Heart left ventricle (tissue), 16 donors: ENCODE data around the gene SLC17A5. TPM values are rescaled to one million over a fixed set of nuclear protein-coding genes. Genes with fewer than 3 reads are reported as not detected.
"Not testable (repeated sequence)": the region's sequence is repeated elsewhere in the genome, so short reads cannot be mapped to it uniquely, and the experiment has no call there.

Source experiments
- ATAC-seq, 4 donors: fragments of 200-7000 bp; cut with Tn5 transposase; one replicate each; pipeline ENCODE4 v1.9.1; 2020 to 2022; ENCODE audit warnings: moderate library complexity in 4 of 4, mild to moderate bottlenecking in 3 of 4, moderate number of reproducible peaks in 1 of 4
- DNase-seq, 5 donors: peaks; one replicate each; pipeline ENCODE4 v3.0.0-alpha.2; 2020
- H3K27ac ChIP-seq, 12 donors: fragments of 200-600 bp; sonication (generic) in 4 of 12; one replicate each; pipeline versions ENCODE4 v1.5.0 to v1.8.0; 2016 to 2022; ENCODE audit warnings: mild to moderate bottlenecking in 2 of 12
- H3K27me3 ChIP-seq, 9 donors: fragments of 200-600 bp; sonication (generic) in 2 of 9; one replicate each; pipeline versions ENCODE4 v1.5.1 to v1.8.0; 2016 to 2022; ENCODE audit warnings: mild to moderate bottlenecking in 3 of 9
- H3K36me3 ChIP-seq, 9 donors: fragments of 200-600 bp; sonication (generic) in 2 of 9; one replicate each; pipeline versions ENCODE4 v1.5.0 to v1.8.0; 2018 to 2022; ENCODE audit warnings: mild to moderate bottlenecking in 2 of 9
- H3K4me1 ChIP-seq, 12 donors: fragments of 200-600 bp; sonication (generic) in 4 of 12; one replicate each; pipeline versions ENCODE4 v1.5.0 to v1.8.0; 2016 to 2022; ENCODE audit warnings: mild to moderate bottlenecking in 3 of 12
- H3K4me3 ChIP-seq, 12 donors: fragments of 200-600 bp; sonication (generic) in 4 of 12; one replicate each; pipeline versions ENCODE4 v1.5.0 to v1.8.0; 2017 to 2022; ENCODE audit warnings: mild to moderate bottlenecking in 9 of 12, moderate library complexity in 4 of 12
- H3K9me3 ChIP-seq, 12 donors: fragments of 200-600 bp; sonication (generic) in 4 of 12; one replicate each; pipeline versions ENCODE4 v1.5.0 to v1.8.0; 2016 to 2022; ENCODE audit warnings: mild to moderate bottlenecking in 1 of 12
- POLR2A ChIP-seq, 2 donors: fragments of 450-650 bp; IDR thresholded peaks; one replicate each; pipeline ENCODE4 v1.6.1; 2017; ENCODE audit warnings: antibody characterized with exemption in 2 of 2, mild to moderate bottlenecking in 2 of 2, moderate library complexity in 2 of 2
- WGBS, 4 donors: extraction: QIAGEN DNeasy Blood & Tissue Kit in 2 of 4; methylation state at CpG; one replicate each; pipeline versions ENCODE4 v1.1.5 to v1.1.7; 2013 to 2018; 5-methylcytosine and 5-hydroxymethylcytosine counted together
- intact Hi-C, 10 donors: fragments of 100-400 bp; cut with DNase I; formaldehyde crosslinking; loops; one replicate each; pipeline versions ENCODE4 v1.11.1 to v1.14.2; 2022
- polyA plus RNA-seq, 2 donors: library from polyadenylated mRNA; stranded (reverse); fragments of 200-250 nt; gene quantifications; one replicate each; pipeline ENCODE4 v1.2.3, GENCODE V29; 2013
- total RNA-seq, 9 donors: library from RNA; depleted of rRNA in 2 of 9; stranded (reverse); fragments of >200 nt in 2 of 9; fragmentation: NEBNext Ultra II Directional in 3 of 9; extraction: Animal tissue kit (Norgen Biotek cat#: 25700) in 3 of 9; gene quantifications; one replicate each; pipeline versions ENCODE4 v1.1.0 to v1.2.4, GENCODE V29; 2016 to 2023
- TF ChIP-seq, protein P1 (sequence below), 12 donors: fragments of 200-600 bp; sonication (generic) in 4 of 12; IDR thresholded peaks; one replicate each; pipeline versions ENCODE4 v1.5.0 to v1.8.0; 2018 to 2022; ENCODE audit warnings: antibody characterized with exemption in 12 of 12, mild to moderate bottlenecking in 5 of 12
- donor health status: ischemic (EF 13 %, LVEDD 7.1; RV severe dilation, severe dysfunction).
- donor health status: healthy with polysubstance abuse.
- donor health status: DM: no; HTN: yes; CAD: no.
- donor health status: DM: no; HTN: no; CAD: no.
- donor health status: ischemic (EF 25% LVEDD 6.9; RV normal size, moderate dysfunction).
- donor health status: ischemic (EF 25% LVEDD 5.7; RV mildly dilated, moderate dysfunction).
- donor health status: healthy.
- donor health status: DM: yes; HTN: yes; CAD: no.
- donor health status: ischemic (EF 35%, LVEDD 5.7; RV mildly dilated, moderate dysfunction).
- donor health status: nonischemic (EF 11% LVEDD 7.7; RV severe dilation, severe dysfunction).
- donor health status: DM: yes; HTN: yes; CAD: no.
- donor health status: PGD.
- donor health status: ischemic (EF 29% LVEDD 5.4; RV normal size, mild dysfunction).
- donor health status: nonischemic (EF 23%, LVEDD 6.1; RV moderate dilation, normal function).

The SLC17A5 gene
- total and polyA plus RNA-seq, 11 donors, result 2.1 to 10.6 (median 7.5) TPM

DNA sequence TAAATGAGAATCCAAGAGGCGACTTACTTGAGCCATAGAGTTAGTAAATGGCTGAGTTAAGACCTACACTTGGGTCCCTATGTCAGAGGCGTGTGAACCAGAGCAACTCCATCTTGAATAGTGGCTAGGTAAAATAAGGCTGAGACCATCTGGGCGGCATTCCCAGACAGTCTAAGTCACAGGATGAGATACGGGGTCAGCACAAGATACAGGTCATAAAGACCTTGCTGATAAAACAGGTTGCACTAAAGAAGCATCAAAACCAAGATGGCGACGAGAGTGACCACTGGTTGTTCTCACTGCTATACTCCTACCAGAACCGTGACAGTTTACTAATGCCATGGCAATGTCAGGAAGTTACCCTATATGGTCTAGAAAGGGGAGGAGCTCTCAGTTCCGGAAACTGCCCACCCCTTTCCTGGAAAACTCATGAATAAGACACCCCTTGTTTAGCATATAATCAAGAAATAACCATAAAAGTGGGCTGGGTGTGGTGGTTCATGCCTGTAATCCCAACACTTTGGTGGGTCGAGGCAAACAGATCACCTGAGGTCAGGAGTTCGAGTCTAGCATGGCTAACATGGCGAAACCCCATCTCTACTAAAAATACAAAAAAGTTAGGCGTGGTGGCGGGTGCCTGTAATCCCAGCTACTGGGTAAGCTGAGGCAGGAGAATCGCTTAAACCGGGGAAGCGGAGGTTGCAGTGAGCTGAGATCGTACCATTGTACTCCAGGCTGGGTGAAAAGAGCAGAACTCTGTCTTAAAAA, 89.0 kb downstream of the SLC17A5 start:
- no peak overlapping the region for H3K4me3 ChIP-seq
- H3K27ac ChIP-seq, result no peak overlapping the region
- DNase-seq (no peak), ATAC-seq (no peak)
- TF ChIP-seq, protein P1, sequence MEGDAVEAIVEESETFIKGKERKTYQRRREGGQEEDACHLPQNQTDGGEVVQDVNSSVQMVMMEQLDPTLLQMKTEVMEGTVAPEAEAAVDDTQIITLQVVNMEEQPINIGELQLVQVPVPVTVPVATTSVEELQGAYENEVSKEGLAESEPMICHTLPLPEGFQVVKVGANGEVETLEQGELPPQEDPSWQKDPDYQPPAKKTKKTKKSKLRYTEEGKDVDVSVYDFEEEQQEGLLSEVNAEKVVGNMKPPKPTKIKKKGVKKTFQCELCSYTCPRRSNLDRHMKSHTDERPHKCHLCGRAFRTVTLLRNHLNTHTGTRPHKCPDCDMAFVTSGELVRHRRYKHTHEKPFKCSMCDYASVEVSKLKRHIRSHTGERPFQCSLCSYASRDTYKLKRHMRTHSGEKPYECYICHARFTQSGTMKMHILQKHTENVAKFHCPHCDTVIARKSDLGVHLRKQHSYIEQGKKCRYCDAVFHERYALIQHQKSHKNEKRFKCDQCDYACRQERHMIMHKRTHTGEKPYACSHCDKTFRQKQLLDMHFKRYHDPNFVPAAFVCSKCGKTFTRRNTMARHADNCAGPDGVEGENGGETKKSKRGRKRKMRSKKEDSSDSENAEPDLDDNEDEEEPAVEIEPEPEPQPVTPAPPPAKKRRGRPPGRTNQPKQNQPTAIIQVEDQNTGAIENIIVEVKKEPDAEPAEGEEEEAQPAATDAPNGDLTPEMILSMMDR (IDR thresholded peaks at IDR 0.05), result no peak
- no peak for TF ChIP-seq POLR2A (IDR thresholded peaks at IDR 0.05)
- H3K4me1 ChIP-seq, result peaks cover 0 to 13% (median 0%) of the 10 kb centered on the region in 12 donors
- no peaks in the 10 kb centered on the region for H3K36me3 ChIP-seq
- intact Hi-C loops, result loop anchor here in 2 of 10 donors (5.0 kb wide), 1 partner anchor 42 kb away; the partner anchor contains the start of gene EEF1A1 (in 2 of the 2)
- no peaks in the 10 kb centered on the region for H3K9me3 ChIP-seq
- WGBS, 4 donors, result 94 to 96% (median 96%) methylated on average over 17 of the region's 17 CpGs
- no peaks in the 10 kb centered on the region for H3K27me3 ChIP-seq

DNA sequence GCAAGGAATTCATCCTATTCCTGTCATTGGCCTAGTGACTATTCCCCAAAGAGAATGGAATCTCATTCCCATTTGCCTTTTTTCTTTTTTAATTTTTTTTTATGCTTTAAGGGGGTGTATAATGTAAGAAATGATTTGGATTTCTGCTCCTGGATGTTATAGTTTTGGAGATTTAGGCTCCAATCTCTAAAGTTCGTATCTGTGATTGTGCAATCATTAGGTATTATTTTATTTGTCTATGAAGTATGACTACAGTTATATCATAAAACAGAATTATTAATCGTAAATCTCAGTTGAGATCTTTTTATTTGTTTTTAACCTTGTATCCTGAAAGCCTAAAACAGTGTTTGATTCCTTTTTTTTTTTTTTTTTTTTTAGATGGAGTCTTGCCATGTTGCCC, 91.2 kb downstream of the SLC17A5 start:
- WGBS, 4 donors, result 89 to 96% (median 93%) methylated on average over 2 of the region's 2 CpGs
- ATAC-seq (no peak), DNase-seq (no peak)
- no peak for TF ChIP-seq POLR2A (IDR thresholded peaks at IDR 0.05)
- TF ChIP-seq, protein P1 (IDR thresholded peaks at IDR 0.05), result no peak
- Histone ChIP-seq H3K4me3 (no peak overlapping the region), H3K36me3 (no peaks in the 10 kb centered on the region), H3K27ac (no peak overlapping the region), H3K4me1 (peaks cover 0 to 12% (median 0%) of the 10 kb centered on the region in 12 donors), H3K27me3 (no peaks in the 10 kb centered on the region), H3K9me3 (no peaks in the 10 kb centered on the region)
- intact Hi-C loops, result no loop called here

DNA sequence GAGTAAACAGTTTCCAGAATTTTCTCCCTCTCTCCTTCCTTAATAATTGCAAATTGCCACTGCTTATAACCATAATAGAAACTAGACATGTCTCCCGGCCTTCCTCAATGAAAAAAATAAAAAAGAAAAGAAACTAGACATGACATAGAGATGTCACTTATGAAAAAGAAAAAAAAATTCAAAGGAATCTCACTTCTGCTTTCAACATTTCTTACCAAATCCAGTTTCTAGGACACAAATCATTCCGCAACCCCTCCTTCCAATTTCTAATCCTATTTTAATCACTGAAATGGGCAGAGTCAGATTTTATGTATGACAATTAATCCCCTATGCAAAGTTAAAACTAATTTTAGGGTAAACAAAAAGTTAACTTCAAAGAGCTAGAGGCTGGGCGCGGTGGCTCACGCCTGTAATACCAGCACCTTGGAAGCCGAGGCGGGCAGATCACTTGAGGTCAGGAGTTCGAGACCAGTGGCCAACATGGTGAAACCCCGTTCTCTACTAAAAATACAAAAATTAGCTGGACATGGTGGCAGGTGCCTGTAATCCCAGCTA, 92.9 kb downstream of the SLC17A5 start:
- 91 to 95% (median 92%) methylated on average over 9 of the region's 9 CpGs for WGBS, 4 donors
- Histone ChIP-seq H3K4me1 (no peaks in the 10 kb centered on the region), H3K27ac (no peak overlapping the region), H3K36me3 (no peaks in the 10 kb centered on the region), H3K27me3 (no peaks in the 10 kb centered on the region), H3K9me3 (no peaks in the 10 kb centered on the region), H3K4me3 (no peak overlapping the region)
- no peak for ATAC-seq
- DNase-seq, result no peak
- TF ChIP-seq, protein P1 (IDR thresholded peaks at IDR 0.05), result no peak
- TF ChIP-seq POLR2A (IDR thresholded peaks at IDR 0.05), result no peak
- intact Hi-C loops, result no loop called here

DNA sequence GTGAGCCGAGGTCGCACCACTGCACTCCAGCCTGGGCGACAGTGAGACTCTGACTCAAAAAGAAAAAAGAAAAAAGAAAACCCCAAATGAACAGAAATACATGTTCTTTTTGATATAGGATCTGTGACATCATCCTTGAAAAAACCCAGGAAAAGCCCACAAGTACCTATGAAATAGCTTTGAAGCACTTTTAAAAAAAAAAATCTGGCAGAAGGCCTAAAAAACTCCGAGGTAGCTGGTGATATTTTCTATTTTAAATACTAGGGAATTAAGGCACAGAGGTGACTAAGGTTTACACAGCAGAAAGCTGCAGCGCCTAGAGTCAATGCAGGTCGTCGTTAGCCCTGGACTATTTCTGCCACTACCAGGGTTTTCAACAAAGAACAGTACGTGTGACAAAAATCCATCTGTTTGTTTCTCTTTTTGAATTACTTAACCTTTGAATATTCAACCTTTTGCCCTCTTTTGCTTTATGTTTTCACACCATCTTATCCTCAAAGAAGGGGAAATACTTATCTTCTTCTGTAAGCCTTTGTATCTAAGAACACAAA, 93.5 kb downstream of the SLC17A5 start:
- intact Hi-C loops, result no loop called here
- H3K9me3 ChIP-seq, result no peaks in the 10 kb centered on the region
- H3K27ac ChIP-seq, result no peak overlapping the region
- no peak for TF ChIP-seq POLR2A (IDR thresholded peaks at IDR 0.05)
- TF ChIP-seq, protein P1 (IDR thresholded peaks at IDR 0.05), result no peak
- no peaks in the 10 kb centered on the region for H3K4me1 ChIP-seq
- no peaks in the 10 kb centered on the region for H3K36me3 ChIP-seq
- DNase-seq (no peak), ATAC-seq (no peak)
- WGBS, 4 donors, result 70 to 77% (median 73%) methylated on average over 8 of the region's 8 CpGs
- H3K27me3 ChIP-seq, result no peaks in the 10 kb centered on the region
- no peak overlapping the region for H3K4me3 ChIP-seq

DNA sequence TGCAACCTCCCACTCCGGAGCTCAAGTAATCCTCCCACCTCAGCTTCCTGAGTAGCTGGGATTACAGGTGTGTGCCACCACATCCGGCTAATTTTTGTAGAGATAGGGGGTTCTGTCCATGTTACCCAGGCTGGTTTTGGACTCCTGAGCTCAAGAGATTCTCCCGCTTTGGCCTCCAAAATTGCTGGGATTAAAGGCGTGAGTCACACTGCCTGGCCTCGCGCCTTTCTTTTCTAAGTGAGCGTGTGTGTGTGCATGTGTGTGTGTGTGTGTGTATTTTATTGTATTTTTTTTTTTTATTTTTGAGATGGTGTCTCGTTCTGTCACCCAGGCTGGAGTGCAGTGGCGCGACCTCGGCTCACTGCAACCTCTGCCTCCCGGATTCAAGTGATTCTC, 94.4 kb downstream of the SLC17A5 start:
- H3K4me3 ChIP-seq, H3K27me3 ChIP-seq, DNase-seq, H3K27ac ChIP-seq, intact Hi-C loops, H3K4me1 ChIP-seq, H3K9me3 ChIP-seq, H3K36me3 ChIP-seq, ATAC-seq: not testable (repeated sequence)
- 95 to 98% (median 97%) methylated on average over 12 of the region's 12 CpGs for WGBS, 4 donors
